Parathyroid adenoma (tissue), 2 donors: ENCODE data around the gene LRG1.
A peak's percentile ranks its signal among the peaks of the same experiment; 100 is the strongest.
"Not testable (repeated sequence)": the region's sequence is repeated elsewhere in the genome, so short reads cannot be mapped to it uniquely, and the experiment has no call there.

Experiments
- H2AFZ ChIP-seq: fragments of 300-600 bp; sonication (generic); one replicate; pipeline ENCODE4 v1.7.0; 2017; ENCODE audit warnings: antibody characterized with exemption, mild to moderate bottlenecking
- H3K27ac ChIP-seq: fragments of 300-600 bp; sonication (generic); one replicate; pipeline ENCODE4 v1.7.0; 2017
- H3K27me3 ChIP-seq: fragments of 300-600 bp; sonication (generic); one replicate; pipeline ENCODE4 v1.7.0; 2017; ENCODE audit warnings: low read length; ENCODE audit not compliant: control insufficient read depth, insufficient read depth
- H3K36me3 ChIP-seq: fragments of 300-600 bp; sonication (generic); one replicate; pipeline ENCODE4 v1.7.0; 2017; ENCODE audit warnings: low read length; ENCODE audit not compliant: control insufficient read depth, insufficient read depth
- H3K4me1 ChIP-seq: fragments of 300-600 bp; sonication (generic); one replicate; pipeline ENCODE4 v1.7.0; 2017; ENCODE audit warnings: control low read depth
- H3K4me2 ChIP-seq: fragments of 300-600 bp; sonication (generic); one replicate; pipeline ENCODE4 v1.7.0; 2017; ENCODE audit warnings: low read length
- H3K4me3 ChIP-seq: fragments of 300-600 bp; sonication (generic); one replicate; pipeline ENCODE4 v1.7.0; 2017; ENCODE audit warnings: low read depth, low read length
- H3K79me2 ChIP-seq: fragments of 300-600 bp; sonication (generic); one replicate; pipeline ENCODE4 v1.7.0; 2017; ENCODE audit warnings: control low read depth
- H3K9ac ChIP-seq: fragments of 300-600 bp; sonication (generic); one replicate; pipeline ENCODE4 v1.7.0; 2017; ENCODE audit warnings: mild to moderate bottlenecking
- H3K9me3 ChIP-seq: fragments of 300-600 bp; sonication (generic); one replicate; pipeline ENCODE4 v1.7.0; 2017; ENCODE audit warnings: low read length; ENCODE audit not compliant: control insufficient read depth
- TF ChIP-seq, protein P1 (sequence below): fragments of 300-600 bp; sonication (generic); IDR thresholded peaks from one replicate; pipeline ENCODE4 v1.7.0; 2017; ENCODE audit warnings: antibody characterized with exemption, mild to moderate bottlenecking
- donor health status: primary hyperparathyroidism.

The LRG1 gene

DNA sequence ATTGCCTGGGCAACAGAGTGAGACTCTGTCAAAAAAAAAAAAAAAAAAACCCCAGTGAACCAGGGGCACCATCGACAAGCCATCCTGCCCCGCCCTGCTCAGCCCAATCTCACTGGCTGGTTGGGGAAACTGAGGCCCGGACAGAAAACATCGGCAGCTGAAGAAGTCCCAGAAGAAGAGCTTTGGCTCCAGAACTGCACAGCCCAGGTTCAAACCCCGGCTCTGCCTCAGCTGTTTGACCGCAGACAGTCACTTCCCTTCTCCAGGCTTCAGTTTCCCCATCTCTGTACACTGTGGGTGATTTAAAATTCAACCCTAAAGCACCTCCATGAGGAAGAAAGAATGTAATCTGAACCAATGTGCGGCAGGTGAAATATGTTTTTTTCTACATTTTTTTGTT lies 29.1 kb upstream of the LRG1 start:
- H3K27ac ChIP-seq = no peak overlapping the region
- H3K79me2 ChIP-seq = peaks cover 2% of the 10 kb centered on the region
- no peaks in the 10 kb centered on the region for H3K4me1 ChIP-seq
- no peaks in the 10 kb centered on the region for H3K27me3 ChIP-seq
- H2AFZ ChIP-seq = no peak overlapping the region
- TF ChIP-seq, protein P1, sequence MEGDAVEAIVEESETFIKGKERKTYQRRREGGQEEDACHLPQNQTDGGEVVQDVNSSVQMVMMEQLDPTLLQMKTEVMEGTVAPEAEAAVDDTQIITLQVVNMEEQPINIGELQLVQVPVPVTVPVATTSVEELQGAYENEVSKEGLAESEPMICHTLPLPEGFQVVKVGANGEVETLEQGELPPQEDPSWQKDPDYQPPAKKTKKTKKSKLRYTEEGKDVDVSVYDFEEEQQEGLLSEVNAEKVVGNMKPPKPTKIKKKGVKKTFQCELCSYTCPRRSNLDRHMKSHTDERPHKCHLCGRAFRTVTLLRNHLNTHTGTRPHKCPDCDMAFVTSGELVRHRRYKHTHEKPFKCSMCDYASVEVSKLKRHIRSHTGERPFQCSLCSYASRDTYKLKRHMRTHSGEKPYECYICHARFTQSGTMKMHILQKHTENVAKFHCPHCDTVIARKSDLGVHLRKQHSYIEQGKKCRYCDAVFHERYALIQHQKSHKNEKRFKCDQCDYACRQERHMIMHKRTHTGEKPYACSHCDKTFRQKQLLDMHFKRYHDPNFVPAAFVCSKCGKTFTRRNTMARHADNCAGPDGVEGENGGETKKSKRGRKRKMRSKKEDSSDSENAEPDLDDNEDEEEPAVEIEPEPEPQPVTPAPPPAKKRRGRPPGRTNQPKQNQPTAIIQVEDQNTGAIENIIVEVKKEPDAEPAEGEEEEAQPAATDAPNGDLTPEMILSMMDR = no peak
- no peak overlapping the region for H3K4me3 ChIP-seq
- no peak overlapping the region for H3K9ac ChIP-seq
- no peaks in the 10 kb centered on the region for H3K9me3 ChIP-seq
- H3K36me3 ChIP-seq = no peaks in the 10 kb centered on the region
- H3K4me2 ChIP-seq = no peak overlapping the region

DNA sequence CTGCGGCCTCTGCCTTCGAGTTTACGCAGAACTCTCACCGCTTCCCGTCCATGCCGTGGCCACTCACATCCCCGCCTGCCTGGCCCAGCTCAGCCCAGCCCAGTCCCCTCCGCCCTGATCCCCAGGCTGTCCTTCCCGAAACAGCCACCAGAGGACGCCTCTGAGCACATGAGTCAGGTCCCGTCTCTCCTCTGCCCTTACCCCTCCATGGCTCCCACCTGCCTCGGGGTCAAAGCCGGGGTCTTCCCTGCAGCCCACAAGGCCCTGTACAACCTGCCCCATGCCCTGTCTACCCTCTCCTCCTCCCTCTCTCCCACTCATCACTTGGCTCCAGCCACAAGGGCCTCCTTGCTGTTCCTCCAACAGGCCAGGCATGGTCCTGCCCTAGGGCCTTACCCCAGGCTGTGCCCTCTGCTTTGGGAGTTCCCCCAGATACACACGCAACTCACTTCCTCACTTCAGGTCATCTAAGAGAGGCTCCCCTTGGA lies 27.8 kb upstream of the LRG1 start:
- Histone ChIP-seq H3K4me3 (no peak overlapping the region), H3K79me2 (peaks cover 2% of the 10 kb centered on the region), H3K27ac (no peak overlapping the region), H3K36me3 (no peaks in the 10 kb centered on the region), H3K9ac (no peak overlapping the region), H3K4me1 (no peaks in the 10 kb centered on the region), H2AFZ (no peak overlapping the region), H3K27me3 (no peaks in the 10 kb centered on the region), H3K9me3 (no peaks in the 10 kb centered on the region), H3K4me2 (no peak overlapping the region)
- TF ChIP-seq, protein P1 = peak; percentile 38

DNA sequence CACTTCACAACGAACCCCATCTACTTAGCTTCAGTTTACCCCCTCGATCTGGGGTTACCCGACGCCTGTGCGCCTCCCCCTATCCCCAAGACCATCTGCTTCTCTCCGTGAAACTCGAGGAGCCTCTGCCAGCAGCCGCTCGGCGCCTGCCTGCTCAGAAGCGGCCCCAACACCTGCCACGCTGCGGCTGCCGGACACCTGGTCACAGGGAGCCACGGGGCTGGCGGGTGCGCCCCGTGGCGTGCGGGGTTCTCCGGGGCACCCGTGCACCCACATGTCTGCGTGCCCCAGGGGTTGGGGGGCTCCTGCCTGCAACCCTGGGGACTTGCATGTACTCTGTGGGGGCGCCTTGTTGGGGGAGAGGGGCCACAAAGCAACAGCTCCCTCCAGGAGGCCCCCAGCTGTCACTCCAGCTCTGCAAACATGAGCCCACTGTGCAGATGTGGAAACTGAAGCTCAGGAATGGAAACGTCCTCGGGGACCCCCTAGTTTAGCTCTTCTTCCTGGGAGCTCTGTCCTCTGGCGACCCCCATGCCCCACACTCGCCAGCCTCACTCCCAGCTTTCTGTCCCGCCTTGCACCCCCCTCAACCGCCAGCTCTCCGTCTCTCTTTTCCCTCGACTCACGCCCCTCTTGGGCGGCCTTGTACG lies 26.7 kb upstream of the LRG1 start:
- H3K9me3 ChIP-seq = no peaks in the 10 kb centered on the region
- H3K4me3 ChIP-seq = no peak overlapping the region
- TF ChIP-seq, protein P1 = no peak
- H2AFZ ChIP-seq = no peak overlapping the region
- no peak overlapping the region for H3K9ac ChIP-seq
- H3K79me2 ChIP-seq = no peaks in the 10 kb centered on the region
- H3K4me1 ChIP-seq = no peaks in the 10 kb centered on the region
- H3K27ac ChIP-seq = no peak overlapping the region
- no peaks in the 10 kb centered on the region for H3K27me3 ChIP-seq
- no peaks in the 10 kb centered on the region for H3K36me3 ChIP-seq
- H3K4me2 ChIP-seq = no peak overlapping the region

DNA sequence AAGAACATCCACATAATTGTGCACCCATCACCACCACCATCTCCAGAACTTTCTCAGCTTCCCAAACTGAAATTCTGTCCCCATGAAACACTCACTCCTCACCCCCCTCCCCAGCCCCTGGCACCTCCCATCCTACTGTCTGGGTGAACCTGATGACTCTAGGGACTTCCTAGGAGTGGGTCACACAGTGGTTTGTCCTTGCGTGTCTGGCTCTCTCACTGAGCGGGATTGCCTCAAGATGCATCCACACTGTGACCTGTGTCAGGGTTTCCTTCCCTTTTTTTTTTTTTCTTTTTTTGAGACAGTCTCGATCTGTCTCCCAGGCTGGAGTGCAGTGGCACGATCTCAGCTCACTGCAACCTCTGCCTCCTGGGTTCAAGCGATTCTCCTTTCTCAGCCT lies 23.7 kb upstream of the LRG1 start:
- H3K27me3 ChIP-seq, H3K4me3 ChIP-seq, H3K4me2 ChIP-seq, H3K9ac ChIP-seq, H3K36me3 ChIP-seq, H3K4me1 ChIP-seq, H3K79me2 ChIP-seq, H2AFZ ChIP-seq, H3K9me3 ChIP-seq, H3K27ac ChIP-seq: not testable (repeated sequence)

DNA sequence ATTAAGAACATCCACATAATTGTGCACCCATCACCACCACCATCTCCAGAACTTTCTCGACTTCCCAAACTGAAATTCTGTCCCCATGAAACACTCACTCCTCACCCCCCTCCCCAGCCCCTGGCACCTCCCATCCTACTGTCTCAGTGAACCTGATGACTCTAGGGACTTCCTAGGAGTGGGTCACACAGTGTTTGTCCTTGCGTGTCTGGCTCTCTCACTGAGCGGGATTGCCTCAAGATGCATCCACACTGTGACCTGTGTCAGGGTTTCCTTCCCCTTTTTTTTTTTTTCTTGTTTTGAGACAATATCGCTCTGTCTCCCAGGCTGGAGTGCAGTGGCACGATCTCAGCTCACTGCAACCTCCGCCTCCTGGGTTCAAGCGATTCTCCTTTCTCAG lies 22.2 kb upstream of the LRG1 start:
- not testable (repeated sequence) for H3K27me3 ChIP-seq, H3K9me3 ChIP-seq, H3K36me3 ChIP-seq, H3K4me1 ChIP-seq, H3K9ac ChIP-seq, H3K79me2 ChIP-seq, H3K4me2 ChIP-seq, H3K27ac ChIP-seq, H3K4me3 ChIP-seq, H2AFZ ChIP-seq

DNA sequence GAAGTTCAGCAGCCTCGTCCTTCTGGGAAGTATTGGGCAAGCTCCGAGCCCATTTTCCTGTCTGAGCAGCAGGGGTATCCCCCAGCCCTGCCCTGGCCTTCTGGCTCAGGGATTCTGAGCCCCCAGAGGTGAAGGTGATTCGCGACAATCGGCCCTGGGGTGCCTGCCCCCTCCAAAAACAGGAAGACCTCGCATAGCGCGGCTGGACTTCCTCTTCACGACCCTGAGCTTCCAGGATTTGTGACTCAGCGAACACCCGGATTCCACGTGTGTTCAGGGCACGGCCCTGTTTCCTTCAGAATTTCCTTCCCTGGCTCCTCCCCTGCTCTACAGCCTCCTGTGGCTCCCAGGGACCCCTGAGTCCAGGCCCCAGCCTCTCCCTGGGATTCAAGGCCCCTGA lies 19.7 kb upstream of the LRG1 start, which contains the start of gene SEMA6B:
TSS of gene SEMA6B (minus strand) at position 116 of the 400 bp plus-strand sequence. CDS start 1,227 bp downstream, outside the sequence.
- TF ChIP-seq, protein P1 = no peak
- H3K27me3 ChIP-seq = no peaks in the 10 kb centered on the region
- no peak within 1 kb of the TSS for H2AFZ ChIP-seq
- H3K4me2 ChIP-seq = no peak within 1 kb of the TSS
- no peaks in the 10 kb centered on the region for H3K4me1 ChIP-seq
- H3K9me3 ChIP-seq = no peaks in the 10 kb centered on the region
- no peaks in the 10 kb centered on the region for H3K79me2 ChIP-seq
- peak within 1 kb of the TSS; percentile 29 for H3K4me3 ChIP-seq
- peak within 1 kb of the TSS; percentile 34 for H3K27ac ChIP-seq
- no peaks in the 10 kb centered on the region for H3K36me3 ChIP-seq
- no peak within 1 kb of the TSS for H3K9ac ChIP-seq
